Measurements from ENCODE around the gene ESR1.

Gene ESR1

GRCh38 chr6:151905072-151905471 is 97.6 kb downstream of the ESR1 start:
- H3K27me3 ChIP-seq (ENCODE audit: control insufficient read depth, insufficient read depth, low read length) = no peaks in the 10 kb centered on the region
- H3K4me3 ChIP-seq (ENCODE audit: low read length) = no peak overlapping the region
- no peak overlapping the region for H3K9ac ChIP-seq (ENCODE audit: low read length)
- H3K4me1 ChIP-seq (ENCODE audit: control insufficient read depth, insufficient read depth, low read length) = no peaks in the 10 kb centered on the region
- no peaks in the 10 kb centered on the region for H3K9me3 ChIP-seq (ENCODE audit: control insufficient read depth, low read length)
- no peaks in the 10 kb centered on the region for H3K36me3 ChIP-seq (ENCODE audit: control insufficient read depth, insufficient read depth, low read length)

- H3K9ac ChIP-seq (ENCODE audit: low read length) = no peak overlapping the region
- H3K36me3 ChIP-seq (ENCODE audit: control insufficient read depth, insufficient read depth, low read length) = no peaks in the 10 kb centered on the region
- H3K9me3 ChIP-seq (ENCODE audit: control insufficient read depth, low read length) = no peaks in the 10 kb centered on the region
- no peaks in the 10 kb centered on the region for H3K27me3 ChIP-seq (ENCODE audit: control insufficient read depth, insufficient read depth, low read length)
- no peak overlapping the region for H3K4me3 ChIP-seq (ENCODE audit: low read length)
- H3K4me1 ChIP-seq (ENCODE audit: control insufficient read depth, insufficient read depth, low read length) = no peaks in the 10 kb centered on the region
These were observed 98.4 kb downstream of the ESR1 start for GRCh38 chr6:151905854-151906253.

GRCh38 chr6:151911401-151911800 is 103.9 kb downstream of the ESR1 start:
- Histone ChIP-seq H3K4me3 (ENCODE audit: low read length) (no peak overlapping the region), H3K4me1 (ENCODE audit: control insufficient read depth, insufficient read depth, low read length) (no peaks in the 10 kb centered on the region), H3K9ac (ENCODE audit: low read length) (no peak overlapping the region), H3K9me3 (ENCODE audit: control insufficient read depth, low read length) (no peaks in the 10 kb centered on the region), H3K27me3 (ENCODE audit: control insufficient read depth, insufficient read depth, low read length) (no peaks in the 10 kb centered on the region), H3K36me3 (ENCODE audit: control insufficient read depth, insufficient read depth, low read length) (no peaks in the 10 kb centered on the region)

GRCh38 chr6:151914484-151914883 is 107.0 kb downstream of the ESR1 start:
- H3K4me1 ChIP-seq (ENCODE audit: control insufficient read depth, insufficient read depth, low read length) = no peaks in the 10 kb centered on the region

GRCh38 chr6:151916075-151916474 is 108.6 kb downstream of the ESR1 start:
- Histone ChIP-seq H3K9ac (ENCODE audit: low read length) (no peak overlapping the region), H3K27me3 (ENCODE audit: control insufficient read depth, insufficient read depth, low read length) (no peaks in the 10 kb centered on the region), H3K4me1 (ENCODE audit: control insufficient read depth, insufficient read depth, low read length) (no peaks in the 10 kb centered on the region), H3K36me3 (ENCODE audit: control insufficient read depth, insufficient read depth, low read length) (no peaks in the 10 kb centered on the region), H3K4me3 (ENCODE audit: low read length) (no peak overlapping the region), H3K9me3 (ENCODE audit: control insufficient read depth, low read length) (no peaks in the 10 kb centered on the region)

More at GRCh38 chr6:151914484-151914883, 107.0 kb downstream of the ESR1 start:
- Histone ChIP-seq H3K36me3 (ENCODE audit: control insufficient read depth, insufficient read depth, low read length) (no peaks in the 10 kb centered on the region), H3K27me3 (ENCODE audit: control insufficient read depth, insufficient read depth, low read length) (no peaks in the 10 kb centered on the region), H3K9ac (ENCODE audit: low read length) (no peak overlapping the region), H3K9me3 (ENCODE audit: control insufficient read depth, low read length) (no peaks in the 10 kb centered on the region), H3K4me3 (ENCODE audit: low read length) (no peak overlapping the region)

- H3K9me3 ChIP-seq (ENCODE audit: control insufficient read depth, low read length) = no peaks in the 10 kb centered on the region
- no peaks in the 10 kb centered on the region for H3K36me3 ChIP-seq (ENCODE audit: control insufficient read depth, insufficient read depth, low read length)
- H3K27me3 ChIP-seq (ENCODE audit: control insufficient read depth, insufficient read depth, low read length) = no peaks in the 10 kb centered on the region
- no peak overlapping the region for H3K9ac ChIP-seq (ENCODE audit: low read length)
- H3K4me3 ChIP-seq (ENCODE audit: low read length) = no peak overlapping the region
- no peaks in the 10 kb centered on the region for H3K4me1 ChIP-seq (ENCODE audit: control insufficient read depth, insufficient read depth, low read length)
These were observed 109.2 kb downstream of the ESR1 start for GRCh38 chr6:151916680-151917164.

DNA sequence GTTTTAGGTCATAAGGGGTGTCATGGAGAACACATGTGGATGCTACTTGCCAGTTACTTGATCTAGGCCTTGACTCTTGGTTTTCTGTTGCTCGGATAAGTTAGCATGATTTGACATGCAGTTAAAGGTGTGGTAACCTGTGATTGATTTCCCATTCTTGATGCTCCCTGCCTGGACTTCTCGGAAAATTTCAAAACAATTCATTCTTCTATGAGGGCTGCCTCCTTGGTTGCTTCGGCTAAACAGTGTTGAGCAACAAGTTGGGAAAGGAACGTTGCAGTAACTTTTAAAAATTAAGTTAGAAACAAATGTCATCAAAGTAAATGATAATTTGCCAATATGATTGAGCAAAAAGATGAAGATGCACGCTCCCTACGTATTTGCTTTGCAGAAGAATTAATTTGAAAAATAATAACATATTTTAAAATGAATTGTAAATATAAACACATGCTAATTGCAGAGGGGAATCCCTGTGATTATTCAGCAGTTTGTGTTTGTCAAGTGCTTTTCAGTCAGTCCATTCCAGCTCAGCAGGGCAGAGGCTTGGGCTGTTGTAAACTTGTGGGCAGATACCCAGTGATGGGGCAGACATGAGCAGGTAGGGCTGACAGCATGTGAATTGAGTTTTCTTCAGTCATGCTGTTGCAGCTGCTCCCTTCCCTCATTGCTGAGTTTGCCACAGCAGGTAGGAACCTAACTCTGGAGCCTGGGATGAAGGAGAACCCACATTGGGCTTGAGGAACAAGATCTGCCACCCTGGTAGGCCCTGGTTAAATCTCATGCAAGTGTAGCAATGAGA is 110.2 kb downstream of the ESR1 start:
- no peaks in the 10 kb centered on the region for H3K27me3 ChIP-seq (ENCODE audit: control insufficient read depth, insufficient read depth, low read length)
- no peak overlapping the region for H3K4me3 ChIP-seq (ENCODE audit: low read length)
- H3K36me3 ChIP-seq (ENCODE audit: control insufficient read depth, insufficient read depth, low read length) = no peaks in the 10 kb centered on the region
- H3K9me3 ChIP-seq (ENCODE audit: control insufficient read depth, low read length) = no peaks in the 10 kb centered on the region
- no peak overlapping the region for H3K9ac ChIP-seq (ENCODE audit: low read length)
- H3K4me1 ChIP-seq (ENCODE audit: control insufficient read depth, insufficient read depth, low read length) = no peaks in the 10 kb centered on the region

GRCh38 chr6:151940307-151940706 is 132.8 kb downstream of the ESR1 start:
- Histone ChIP-seq H3K9me3 (ENCODE audit: control insufficient read depth, low read length) (no peaks in the 10 kb centered on the region), H3K36me3 (ENCODE audit: control insufficient read depth, insufficient read depth, low read length) (no peaks in the 10 kb centered on the region), H3K9ac (ENCODE audit: low read length) (no peak overlapping the region), H3K4me1 (ENCODE audit: control insufficient read depth, insufficient read depth, low read length) (no peaks in the 10 kb centered on the region), H3K27me3 (ENCODE audit: control insufficient read depth, insufficient read depth, low read length) (no peaks in the 10 kb centered on the region), H3K4me3 (ENCODE audit: low read length) (no peak overlapping the region)

- Histone ChIP-seq H3K9me3 (ENCODE audit: control insufficient read depth, low read length) (no peaks in the 10 kb centered on the region), H3K27me3 (ENCODE audit: control insufficient read depth, insufficient read depth, low read length) (no peaks in the 10 kb centered on the region), H3K4me3 (ENCODE audit: low read length) (no peak overlapping the region), H3K4me1 (ENCODE audit: control insufficient read depth, insufficient read depth, low read length) (no peaks in the 10 kb centered on the region), H3K9ac (ENCODE audit: low read length) (no peak overlapping the region), H3K36me3 (ENCODE audit: control insufficient read depth, insufficient read depth, low read length) (no peaks in the 10 kb centered on the region)
These were observed 140.7 kb downstream of the ESR1 start for GRCh38 chr6:151948002-151948743.

DNA sequence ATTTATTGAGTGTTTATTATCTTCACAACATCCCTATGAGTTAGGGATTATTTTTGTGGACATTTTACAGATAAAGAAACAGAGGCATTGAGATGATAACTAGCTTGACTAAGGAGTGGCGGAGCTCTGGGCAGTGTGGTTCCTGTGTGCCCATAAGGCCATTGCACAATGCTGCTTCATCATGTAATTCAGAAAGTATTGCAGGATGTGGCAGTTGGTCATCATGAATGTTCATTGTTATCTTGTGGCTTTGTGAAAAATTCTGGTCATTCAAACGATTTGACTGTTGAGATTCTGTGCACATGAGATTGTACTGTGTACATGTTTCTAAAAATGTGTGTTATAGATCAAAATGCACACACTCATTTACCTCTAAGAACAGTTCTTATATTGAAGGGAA is 150.8 kb downstream of the ESR1 start:
- H3K9ac ChIP-seq (ENCODE audit: low read length) = no peak overlapping the region
- no peak overlapping the region for H3K4me3 ChIP-seq (ENCODE audit: low read length)

GRCh38 chr6:151959086-151959485 is 151.6 kb downstream of the ESR1 start:
- Histone ChIP-seq H3K9me3 (ENCODE audit: control insufficient read depth, low read length) (no peaks in the 10 kb centered on the region), H3K9ac (ENCODE audit: low read length) (no peak overlapping the region), H3K36me3 (ENCODE audit: control insufficient read depth, insufficient read depth, low read length) (no peaks in the 10 kb centered on the region), H3K27me3 (ENCODE audit: control insufficient read depth, insufficient read depth, low read length) (no peaks in the 10 kb centered on the region), H3K4me3 (ENCODE audit: low read length) (no peak overlapping the region), H3K4me1 (ENCODE audit: control insufficient read depth, insufficient read depth, low read length) (no peaks in the 10 kb centered on the region)

More for the DNA sequence above, 150.8 kb downstream of the ESR1 start:
- no peaks in the 10 kb centered on the region for H3K27me3 ChIP-seq (ENCODE audit: control insufficient read depth, insufficient read depth, low read length)
- H3K4me1 ChIP-seq (ENCODE audit: control insufficient read depth, insufficient read depth, low read length) = no peaks in the 10 kb centered on the region
- H3K9me3 ChIP-seq (ENCODE audit: control insufficient read depth, low read length) = no peaks in the 10 kb centered on the region
- no peaks in the 10 kb centered on the region for H3K36me3 ChIP-seq (ENCODE audit: control insufficient read depth, insufficient read depth, low read length)

DNA sequence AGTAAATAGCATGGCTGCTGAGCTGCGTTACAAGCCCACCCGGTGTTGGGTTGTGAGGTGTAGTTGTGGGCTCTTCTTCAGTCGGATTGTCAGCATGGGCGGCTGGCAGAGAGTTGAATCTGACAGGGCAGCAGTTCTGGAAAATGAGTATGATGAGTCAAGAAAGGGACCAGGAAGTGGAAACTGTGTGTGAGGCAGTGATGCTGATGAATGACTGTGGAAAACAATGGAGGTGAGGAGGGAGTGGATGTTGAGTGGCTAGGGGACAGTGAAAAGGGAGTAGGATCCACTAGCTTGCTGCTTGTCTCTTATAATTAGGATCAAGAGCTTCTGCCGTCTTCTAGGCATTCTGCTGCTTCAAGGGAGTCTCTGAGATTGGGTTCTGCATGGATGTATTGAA is 154.3 kb downstream of the ESR1 start:
- no peak overlapping the region for H3K9ac ChIP-seq (ENCODE audit: low read length)
- no peaks in the 10 kb centered on the region for H3K9me3 ChIP-seq (ENCODE audit: control insufficient read depth, low read length)
- no peaks in the 10 kb centered on the region for H3K4me1 ChIP-seq (ENCODE audit: control insufficient read depth, insufficient read depth, low read length)
- H3K4me3 ChIP-seq (ENCODE audit: low read length) = no peak overlapping the region
- H3K36me3 ChIP-seq (ENCODE audit: control insufficient read depth, insufficient read depth, low read length) = no peaks in the 10 kb centered on the region
- H3K27me3 ChIP-seq (ENCODE audit: control insufficient read depth, insufficient read depth, low read length) = no peaks in the 10 kb centered on the region

All from mucosa of stomach (tissue), 1 donor.